Fibroblast of pulmonary artery (primary cell): ENCODE data around the gene ALG9.

Experiments used
- DNase-seq: peaks from one replicate; pipeline ENCODE4 v3.0.0-alpha.2; 2010; ENCODE audit warnings: low read depth
- H3K4me3 ChIP-seq: replicated peaks from 2 replicates; pipeline ENCODE4 v1.5.1; 2011; ENCODE audit warnings: low read depth, mild to moderate bottlenecking, control low read depth, low read length, moderate library complexity
- CTCF ChIP-seq: IDR thresholded peaks from 2 replicates; pipeline ENCODE4 v1.5.1; 2011; ENCODE audit warnings: mild to moderate bottlenecking, control low read depth, low read length, inconsistent platforms; ENCODE audit errors: missing control alignments

ALG9 gene

GRCh38 chr11:111762981-111763643 is 108.3 kb downstream of the ALG9 start:
- H3K4me3 ChIP-seq: no peak overlapping the region
- peak; percentile 27 for TF ChIP-seq CTCF
- peak; percentile 36 for DNase-seq

- H3K4me3 ChIP-seq: no peak overlapping the region
- no peak for DNase-seq
- no peak for TF ChIP-seq CTCF
Observed at GRCh38 chr11:111762526-111762925, 108.9 kb downstream of the ALG9 start.

GRCh38 chr11:111761036-111761435 is 110.3 kb downstream of the ALG9 start:
- no peak for DNase-seq
- H3K4me3 ChIP-seq: no peak overlapping the region
- no peak for TF ChIP-seq CTCF

GRCh38 chr11:111759778-111760407 is 111.5 kb downstream of the ALG9 start:
- H3K4me3 ChIP-seq: no peak overlapping the region
- DNase-seq: no peak
- no peak for TF ChIP-seq CTCF

- no peak for TF ChIP-seq CTCF
- peak; percentile 38 for DNase-seq
- H3K4me3 ChIP-seq: no peak overlapping the region
Observed at GRCh38 chr11:111759376-111759775, 112.0 kb downstream of the ALG9 start.

- H3K4me3 ChIP-seq: no peak overlapping the region
- DNase-seq: no peak
Observed at GRCh38 chr11:111756097-111756496, 115.3 kb downstream of the ALG9 start.

More at GRCh38 chr11:111756097-111756496, 115.3 kb downstream of the ALG9 start:
- no peak for TF ChIP-seq CTCF
